HG02623 (cell line): Measurements from ENCODE around the gene SLC22A15.

Experiments used
- ATAC-seq: cut with Tn5 transposase; IDR thresholded peaks from one replicate; pipeline ENCODE4 v1.9.1; 2021; ENCODE audit warnings: moderate library complexity; ENCODE audit not compliant: unreplicated experiment

SLC22A15 gene

GRCh38 chr1:116099379-116099778 is 123.1 kb downstream of the SLC22A15 start:
- ATAC-seq: no peak

GRCh38 chr1:116099919-116100318 is 123.6 kb downstream of the SLC22A15 start:
- no peak for ATAC-seq

GRCh38 chr1:116104667-116105066 is 128.4 kb downstream of the SLC22A15 start:
- no peak for ATAC-seq

- no peak for ATAC-seq
Measured at GRCh38 chr1:116105996-116106395, 129.7 kb downstream of the SLC22A15 start.

- no peak for ATAC-seq
Measured at GRCh38 chr1:116106646-116107045, 130.3 kb downstream of the SLC22A15 start.

GRCh38 chr1:116107371-116107770 is 131.1 kb downstream of the SLC22A15 start:
- no peak for ATAC-seq

- peak; percentile 67 for ATAC-seq
Measured at GRCh38 chr1:116110567-116111523, 134.5 kb downstream of the SLC22A15 start, which contains the start of gene MAB21L3. MAB21L3 (plus strand) TSS chr1:116111399; CDS start chr1:116112616, 1,217 bp downstream.

- no peak for ATAC-seq
Measured at GRCh38 chr1:116111524-116112021, 135.3 kb downstream of the SLC22A15 start.

GRCh38 chr1:116112388-116113140 is 136.3 kb downstream of the SLC22A15 start:
- ATAC-seq: no peak

- ATAC-seq: no peak
Measured at GRCh38 chr1:116113615-116114014, 137.3 kb downstream of the SLC22A15 start.

GRCh38 chr1:116115476-116116439 is 139.4 kb downstream of the SLC22A15 start:
- ATAC-seq: no peak

GRCh38 chr1:116118471-116118870 is 142.2 kb downstream of the SLC22A15 start:
- no peak for ATAC-seq
